H9 (cell line): Measurements from ENCODE around the gene RTL3. TPM values are rescaled to one million over a fixed set of nuclear protein-coding genes. Genes with fewer than 3 reads are reported as not detected.

ENCODE experiments used
- DNase-seq: peaks from one replicate; pipeline ENCODE4 v3.0.0-alpha.2; 2017
- H2AFZ ChIP-seq: one replicate; pipeline ENCODE4 v1.6.1; 2013; ENCODE audit warnings: mild to moderate bottlenecking, low read length, control low read depth, moderate library complexity
- H2AK5ac ChIP-seq: 2 replicates; pipeline ENCODE4 v1.6.1; 2013; ENCODE audit warnings: low read length, control low read depth, mixed read lengths; ENCODE audit not compliant: insufficient read length
- H2BK120ac ChIP-seq: one replicate; pipeline ENCODE4 v1.6.1; 2013; ENCODE audit warnings: low read depth, mild to moderate bottlenecking, low read length, control low read depth, inconsistent platforms; ENCODE audit not compliant: poor library complexity, severe bottlenecking
- H2BK12ac ChIP-seq: 2 replicates; pipeline ENCODE4 v1.6.1; 2013; ENCODE audit warnings: low read length, control low read depth, mixed read lengths, low read depth; ENCODE audit not compliant: insufficient read length
- H2BK15ac ChIP-seq: 2 replicates; pipeline ENCODE4 v1.6.1; 2013; ENCODE audit warnings: low read depth, low read length, control low read depth
- H2BK20ac ChIP-seq: one replicate; pipeline ENCODE4 v1.6.1; 2013; ENCODE audit warnings: low read depth, mild to moderate bottlenecking, low read length, control low read depth, inconsistent platforms; ENCODE audit not compliant: poor library complexity, severe bottlenecking
- H2BK5ac ChIP-seq: 2 replicates; pipeline ENCODE4 v1.6.1; 2013; ENCODE audit warnings: low read length, control low read depth, mixed read lengths; ENCODE audit not compliant: insufficient read length
- H3K14ac ChIP-seq: 2 replicates; pipeline ENCODE4 v1.6.1; 2013; ENCODE audit warnings: low read length, control low read depth; ENCODE audit not compliant: insufficient read depth
- H3K18ac ChIP-seq: 2 replicates; pipeline ENCODE4 v1.6.1; 2013; ENCODE audit warnings: low read depth, mild to moderate bottlenecking, mixed read lengths, low read length, control low read depth; ENCODE audit not compliant: insufficient read length
- H3K23ac ChIP-seq: 2 replicates; pipeline ENCODE4 v1.6.1; 2013; ENCODE audit warnings: low read length, control low read depth, mixed read lengths, low read depth; ENCODE audit not compliant: insufficient read length
- H3K23me2 ChIP-seq: 2 replicates; pipeline ENCODE4 v1.6.1; 2013; ENCODE audit warnings: low read depth, mild to moderate bottlenecking, mixed read lengths, low read length, control low read depth; ENCODE audit not compliant: insufficient read length, poor library complexity, severe bottlenecking
- H3K27ac ChIP-seq: 2 replicates; pipeline ENCODE4 v1.5.1; 2013; ENCODE audit warnings: low read length, control low read depth, mixed read lengths, low read depth; ENCODE audit not compliant: insufficient read length
- H3K27me3 ChIP-seq: 2 replicates; pipeline ENCODE4 v1.6.1; 2013; ENCODE audit warnings: low read length, control low read depth, inconsistent platforms; ENCODE audit not compliant: insufficient read depth
- H3K4ac ChIP-seq: 2 replicates; pipeline ENCODE4 v1.6.1; 2013; ENCODE audit warnings: low read depth, mild to moderate bottlenecking, control low read depth, inconsistent platforms, low read length, moderate library complexity
- H3K4me1 ChIP-seq: 2 replicates; pipeline ENCODE4 v1.6.1; 2013; ENCODE audit warnings: low read length, control low read depth, inconsistent platforms; ENCODE audit not compliant: insufficient read depth
- H3K4me2 ChIP-seq: 2 replicates; pipeline ENCODE4 v1.6.1; 2013; ENCODE audit warnings: low read length, control low read depth, mixed read lengths; ENCODE audit not compliant: insufficient read length, insufficient read depth
- H3K56ac ChIP-seq: 2 replicates; pipeline ENCODE4 v1.6.1; 2013; ENCODE audit warnings: low read depth, mild to moderate bottlenecking, mixed read lengths, low read length, control low read depth; ENCODE audit not compliant: insufficient read length
- H3K79me1 ChIP-seq: 2 replicates; pipeline ENCODE4 v1.6.1; 2013; ENCODE audit warnings: low read depth, mild to moderate bottlenecking, moderate library complexity, low read length, control low read depth, inconsistent platforms; ENCODE audit not compliant: insufficient read depth, poor library complexity, severe bottlenecking
- H3K79me2 ChIP-seq: 2 replicates; pipeline ENCODE4 v1.6.1; 2013; ENCODE audit warnings: low read length, control low read depth, inconsistent platforms; ENCODE audit not compliant: insufficient read depth
- H3K9ac ChIP-seq: 2 replicates; pipeline ENCODE4 v1.6.1; 2013; ENCODE audit warnings: low read length, control low read depth, mixed read lengths; ENCODE audit not compliant: insufficient read length; ENCODE audit errors: extremely low read depth
- H3K9me3 ChIP-seq: one replicate; pipeline ENCODE4 v1.6.1; 2013; ENCODE audit warnings: low read depth, low read length, inconsistent platforms; ENCODE audit not compliant: control insufficient read depth
- H3T11ph ChIP-seq: one replicate; pipeline ENCODE4 v1.6.1; 2013; ENCODE audit warnings: mild to moderate bottlenecking, low read length, control low read depth, inconsistent platforms
- H4K20me1 ChIP-seq: one replicate; pipeline ENCODE4 v1.6.1; 2013; ENCODE audit not compliant: control insufficient read depth, insufficient read length, insufficient read depth
- H4K5ac ChIP-seq: 2 replicates; pipeline ENCODE4 v1.6.1; 2013; ENCODE audit warnings: low read depth, mild to moderate bottlenecking, mixed read lengths, low read length, control low read depth; ENCODE audit not compliant: insufficient read length
- H4K8ac ChIP-seq: replicated peaks from 2 replicates; pipeline ENCODE4 v1.6.1; 2013; ENCODE audit warnings: low read length, control low read depth, mixed read lengths, low read depth; ENCODE audit not compliant: insufficient read length
- H4K91ac ChIP-seq: 2 replicates; pipeline ENCODE4 v1.6.1; 2013; ENCODE audit warnings: low read depth, mild to moderate bottlenecking, moderate library complexity, mixed read lengths, low read length, control low read depth; ENCODE audit not compliant: insufficient read length
- H3K27ac Mint-ChIP-seq, 3 experiments: 2 replicates in 2 of 3; 3 replicates in 1 of 3; pipeline ENCODE4 v1.8.0; 2020 to 2021; ENCODE audit warnings: mixed read lengths in 3 of 3, mild to moderate bottlenecking in 1 of 3, moderate library complexity in 1 of 3
- H3K27me3 Mint-ChIP-seq: 2 replicates; pipeline ENCODE4 v1.8.0; 2021; ENCODE audit warnings: low read depth, mild to moderate bottlenecking, moderate library complexity, mixed read lengths
- H3K36me3 Mint-ChIP-seq, 3 experiments: 2 replicates in 2 of 3; 3 replicates in 1 of 3; pipeline ENCODE4 v1.8.0; 2020 to 2021; ENCODE audit warnings: low read depth in 3 of 3, mixed read lengths in 3 of 3; ENCODE audit not compliant: insufficient read depth in 1 of 3
- H3K4me1 Mint-ChIP-seq, 2 experiments: 2 replicates each; pipeline ENCODE4 v1.8.0; 2020; ENCODE audit warnings: mixed read lengths in 2 of 2
- H3K4me3 Mint-ChIP-seq, 2 experiments: 2 replicates in 1 of 2; 3 replicates in 1 of 2; pipeline ENCODE4 v1.8.0; 2020 to 2021; ENCODE audit warnings: mild to moderate bottlenecking in 2 of 2, mixed read lengths in 2 of 2, moderate library complexity in 1 of 2
- H3K9me3 Mint-ChIP-seq, 2 experiments: 2 replicates in 1 of 2; 3 replicates in 1 of 2; pipeline ENCODE4 v1.8.0; 2020; ENCODE audit warnings: mild to moderate bottlenecking in 2 of 2, mixed read lengths in 2 of 2, moderate library complexity in 1 of 2
- total RNA-seq: library from RNA; stranded (reverse); gene quantifications from 2 replicates; pipeline ENCODE4 v1.2.1, GENCODE V29; 2021
- TF ChIP-seq, protein P1 (sequence below): fragments of 200-600 bp; sonication (generic); conservative IDR thresholded peaks from 3 replicates; pipeline ENCODE4 v1.8.0; 2021; ENCODE audit warnings: antibody characterized with exemption, mild to moderate bottlenecking

Gene RTL3
- total RNA-seq, 1 experiment from 2014 or later, result not detected

DNA sequence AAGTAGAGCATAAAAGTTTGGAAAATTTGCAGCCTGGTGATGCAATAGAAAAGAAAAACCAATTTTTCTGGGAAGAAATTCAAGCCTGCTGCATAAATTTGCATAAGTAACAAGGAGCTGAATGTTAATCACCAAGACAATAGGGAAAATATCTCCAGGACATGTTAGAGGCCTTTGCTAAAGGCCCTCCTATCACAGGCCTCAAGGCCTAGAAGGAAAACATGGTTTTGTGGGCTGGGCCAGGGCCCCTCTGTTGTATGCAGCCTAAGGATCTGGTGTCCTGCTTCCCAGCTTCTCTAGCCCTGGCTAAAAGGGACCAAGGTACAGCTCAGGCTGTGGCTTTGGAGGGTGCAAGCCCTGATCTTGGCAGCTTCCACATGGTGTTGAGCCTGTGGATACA, 6.2 kb upstream of the RTL3 start:
- H4K8ac ChIP-seq, result no peak overlapping the region
- H3K79me1 ChIP-seq, result no peaks in the 10 kb centered on the region
- no peak overlapping the region for H4K5ac ChIP-seq
- H3K79me2 ChIP-seq, result no peaks in the 10 kb centered on the region
- no peak overlapping the region for H3K4ac ChIP-seq
- peaks cover 12% of the 10 kb centered on the region in 2 experiments for H3K4me1 Mint-ChIP-seq
- peaks cover 0 to 7% (median 4%) of the 10 kb centered on the region in 3 experiments; a peak in 5 of 7 replicates for H3K36me3 Mint-ChIP-seq
- no peak overlapping the region for H3K56ac ChIP-seq
- no peak overlapping the region for H3K27ac ChIP-seq
- no peaks in the 10 kb centered on the region for H3K23me2 ChIP-seq
- no peak overlapping the region for H4K91ac ChIP-seq
- H2BK120ac ChIP-seq, result no peak overlapping the region
- no peaks in the 10 kb centered on the region for H3K27me3 Mint-ChIP-seq
- H2BK5ac ChIP-seq, result no peak overlapping the region
- no peak overlapping the region for H2AK5ac ChIP-seq
- TF ChIP-seq, protein P1, sequence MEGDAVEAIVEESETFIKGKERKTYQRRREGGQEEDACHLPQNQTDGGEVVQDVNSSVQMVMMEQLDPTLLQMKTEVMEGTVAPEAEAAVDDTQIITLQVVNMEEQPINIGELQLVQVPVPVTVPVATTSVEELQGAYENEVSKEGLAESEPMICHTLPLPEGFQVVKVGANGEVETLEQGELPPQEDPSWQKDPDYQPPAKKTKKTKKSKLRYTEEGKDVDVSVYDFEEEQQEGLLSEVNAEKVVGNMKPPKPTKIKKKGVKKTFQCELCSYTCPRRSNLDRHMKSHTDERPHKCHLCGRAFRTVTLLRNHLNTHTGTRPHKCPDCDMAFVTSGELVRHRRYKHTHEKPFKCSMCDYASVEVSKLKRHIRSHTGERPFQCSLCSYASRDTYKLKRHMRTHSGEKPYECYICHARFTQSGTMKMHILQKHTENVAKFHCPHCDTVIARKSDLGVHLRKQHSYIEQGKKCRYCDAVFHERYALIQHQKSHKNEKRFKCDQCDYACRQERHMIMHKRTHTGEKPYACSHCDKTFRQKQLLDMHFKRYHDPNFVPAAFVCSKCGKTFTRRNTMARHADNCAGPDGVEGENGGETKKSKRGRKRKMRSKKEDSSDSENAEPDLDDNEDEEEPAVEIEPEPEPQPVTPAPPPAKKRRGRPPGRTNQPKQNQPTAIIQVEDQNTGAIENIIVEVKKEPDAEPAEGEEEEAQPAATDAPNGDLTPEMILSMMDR, result no peak
- H3K27me3 ChIP-seq, result no peaks in the 10 kb centered on the region
- H3K18ac ChIP-seq, result no peak overlapping the region
- H3K4me2 ChIP-seq, result no peak overlapping the region
- no peak overlapping the region for H2BK20ac ChIP-seq
- H3K14ac ChIP-seq, result no peak overlapping the region
- H4K20me1 ChIP-seq, result no peaks in the 10 kb centered on the region
- no peak overlapping the region for H3T11ph ChIP-seq
- H2BK12ac ChIP-seq, result no peak overlapping the region
- no peak overlapping the region; a peak in 1 of 7 replicates for H3K27ac Mint-ChIP-seq
- peaks cover 75 to 79% of the 10 kb centered on the region in 2 experiments for H3K9me3 Mint-ChIP-seq
- no peak overlapping the region for H2BK15ac ChIP-seq
- no peaks in the 10 kb centered on the region for H3K4me1 ChIP-seq
- peaks cover 13% of the 10 kb centered on the region for H3K9me3 ChIP-seq
- DNase-seq, result no peak
- H3K9ac ChIP-seq, result no peak overlapping the region
- H3K4me3 Mint-ChIP-seq, result no peak overlapping the region
- no peak overlapping the region for H2AFZ ChIP-seq
- no peak overlapping the region for H3K23ac ChIP-seq
